Thoracic aorta (tissue), 2 donors: ENCODE data around the gene CHRNB4. TPM values are rescaled to one million over a fixed set of nuclear protein-coding genes. Genes with fewer than 3 reads are reported as not detected.

Source experiments
- ATAC-seq: fragments of 150-250 bp; one replicate; pipeline ENCODE4 v1.8.0; 2017; ENCODE audit warnings: low read depth; ENCODE audit not compliant: insufficient number of reproducible peaks, low FRiP score
- DNase-seq: peaks from one replicate; pipeline ENCODE4 v3.0.0-alpha.2; 2020; ENCODE audit warnings: low spot score
- H3K27ac ChIP-seq, 2 donors: fragments of 200-600 bp; sonication (generic); 1 replicate in 1 of 2; 2 replicates in 1 of 2; pipeline ENCODE4 v1.5.1; 2016; ENCODE audit warnings: mild to moderate bottlenecking in 2 of 2, moderate library complexity in 2 of 2
- H3K27me3 ChIP-seq: fragments of 200-600 bp; sonication (generic); replicated peaks from 2 replicates; pipeline ENCODE4 v1.6.0; 2016; ENCODE audit warnings: mild to moderate bottlenecking; ENCODE audit not compliant: insufficient read depth
- H3K36me3 ChIP-seq: fragments of 200-600 bp; sonication (generic); one replicate; pipeline ENCODE4 v1.5.1; 2016
- H3K4me1 ChIP-seq, 2 donors: fragments of 200-600 bp; sonication (generic); 1 replicate in 1 of 2; 2 replicates in 1 of 2; pipeline versions ENCODE4 v1.5.1 to v1.6.0; 2016; ENCODE audit warnings: low read depth in 2 of 2, mild to moderate bottlenecking in 1 of 2; ENCODE audit not compliant: control insufficient read depth in 1 of 2
- H3K4me3 ChIP-seq: fragments of 200-600 bp; sonication (generic); 2 replicates; pipeline ENCODE4 v1.5.1; 2016; ENCODE audit warnings: mild to moderate bottlenecking
- H3K9me3 ChIP-seq: fragments of 200-600 bp; sonication (generic); 2 replicates; pipeline ENCODE4 v1.5.1; 2016
- total RNA-seq, 2 donors: library from RNA; depleted of rRNA; stranded (reverse); fragments of >200 nt; gene quantifications; one replicate each; pipeline versions ENCODE4 v1.1.0 to v1.2.3, GENCODE V29; 2016
- TF ChIP-seq, protein P1 (sequence below): fragments of 200-600 bp; sonication (generic); IDR thresholded peaks from one replicate; pipeline ENCODE4 v1.5.1; 2019; ENCODE audit warnings: antibody characterized with exemption

The CHRNB4 gene
- total RNA-seq, 2 donors from 2014 or later: not detected

DNA sequence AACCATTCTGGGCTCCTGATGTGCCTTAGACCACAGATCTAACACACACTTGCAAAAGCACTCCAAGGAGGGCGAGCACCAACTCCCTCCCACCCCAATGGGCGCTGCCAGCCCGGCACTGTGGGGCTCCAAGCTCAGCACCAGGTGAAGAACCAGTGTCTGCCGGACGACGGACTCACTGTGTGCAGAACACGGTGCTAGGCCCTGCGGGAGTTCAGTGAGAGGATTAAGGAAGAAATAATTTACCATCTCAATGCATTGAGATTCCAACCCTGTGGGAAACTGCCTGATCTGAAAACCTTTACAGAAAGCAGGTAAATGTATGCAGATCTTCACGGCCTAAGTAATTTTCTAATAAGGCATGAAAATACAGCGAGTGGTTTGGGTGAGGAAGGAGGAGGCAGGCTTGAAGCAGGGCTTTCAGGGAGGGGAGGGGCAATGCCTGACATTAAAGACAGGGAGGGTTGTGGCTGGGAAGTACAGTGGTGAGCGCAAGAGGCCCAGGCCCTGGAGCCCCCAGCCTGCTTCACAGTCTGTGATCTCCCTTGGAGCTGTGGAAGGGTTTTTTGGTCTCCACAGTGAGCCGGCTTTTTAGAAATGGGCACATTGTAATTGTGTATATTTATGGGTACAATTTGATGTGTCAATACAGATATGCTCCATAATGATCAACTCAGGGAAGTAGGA, 35.6 kb upstream of the CHRNB4 start:
- DNase-seq (no peak), ATAC-seq (no peak)
- Histone ChIP-seq H3K4me1 (no peaks in the 10 kb centered on the region), H3K4me3 (no peak overlapping the region), H3K36me3 (no peaks in the 10 kb centered on the region), H3K27me3 (no peaks in the 10 kb centered on the region), H3K27ac (no peak overlapping the region), H3K9me3 (no peaks in the 10 kb centered on the region)
- TF ChIP-seq, protein P1, sequence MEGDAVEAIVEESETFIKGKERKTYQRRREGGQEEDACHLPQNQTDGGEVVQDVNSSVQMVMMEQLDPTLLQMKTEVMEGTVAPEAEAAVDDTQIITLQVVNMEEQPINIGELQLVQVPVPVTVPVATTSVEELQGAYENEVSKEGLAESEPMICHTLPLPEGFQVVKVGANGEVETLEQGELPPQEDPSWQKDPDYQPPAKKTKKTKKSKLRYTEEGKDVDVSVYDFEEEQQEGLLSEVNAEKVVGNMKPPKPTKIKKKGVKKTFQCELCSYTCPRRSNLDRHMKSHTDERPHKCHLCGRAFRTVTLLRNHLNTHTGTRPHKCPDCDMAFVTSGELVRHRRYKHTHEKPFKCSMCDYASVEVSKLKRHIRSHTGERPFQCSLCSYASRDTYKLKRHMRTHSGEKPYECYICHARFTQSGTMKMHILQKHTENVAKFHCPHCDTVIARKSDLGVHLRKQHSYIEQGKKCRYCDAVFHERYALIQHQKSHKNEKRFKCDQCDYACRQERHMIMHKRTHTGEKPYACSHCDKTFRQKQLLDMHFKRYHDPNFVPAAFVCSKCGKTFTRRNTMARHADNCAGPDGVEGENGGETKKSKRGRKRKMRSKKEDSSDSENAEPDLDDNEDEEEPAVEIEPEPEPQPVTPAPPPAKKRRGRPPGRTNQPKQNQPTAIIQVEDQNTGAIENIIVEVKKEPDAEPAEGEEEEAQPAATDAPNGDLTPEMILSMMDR: no peak

DNA sequence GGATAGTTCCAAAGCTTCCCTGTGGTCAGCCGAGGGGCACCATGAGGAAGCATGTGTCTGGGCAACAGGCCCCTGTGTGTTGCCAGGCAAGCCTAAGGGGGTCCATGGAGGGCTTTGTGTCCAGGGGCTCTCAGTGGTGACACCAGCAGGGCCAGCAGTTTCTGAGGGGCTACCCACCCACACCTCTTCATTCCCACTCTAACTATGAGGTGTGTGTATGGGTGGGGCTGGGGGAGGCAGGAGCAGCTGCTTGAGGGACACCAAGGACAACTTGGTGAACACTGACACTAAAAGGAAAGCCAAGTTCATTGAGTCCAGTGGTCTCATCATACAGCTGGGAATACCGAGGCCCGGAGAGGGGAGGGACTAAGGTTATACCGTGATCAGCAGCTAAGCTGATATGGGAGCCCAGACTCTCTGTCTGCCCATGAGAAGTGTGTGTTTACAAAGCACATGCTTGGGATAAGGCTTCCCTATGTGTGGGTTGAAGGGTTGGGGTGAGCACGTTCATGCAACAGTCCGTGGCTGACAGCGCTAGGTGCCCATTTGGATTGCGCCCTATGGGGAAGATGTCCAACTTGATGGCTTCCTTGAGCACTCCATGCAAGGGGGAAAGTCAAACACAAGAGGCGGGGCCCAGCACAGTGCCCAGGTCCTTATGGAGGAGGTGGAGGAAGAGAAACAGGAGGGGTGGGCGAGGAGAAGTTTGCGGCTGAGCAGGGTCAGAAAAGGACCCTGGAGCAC, 34.8 kb upstream of the CHRNB4 start:
- no peaks in the 10 kb centered on the region for H3K36me3 ChIP-seq
- TF ChIP-seq, protein P1: no peak

DNA sequence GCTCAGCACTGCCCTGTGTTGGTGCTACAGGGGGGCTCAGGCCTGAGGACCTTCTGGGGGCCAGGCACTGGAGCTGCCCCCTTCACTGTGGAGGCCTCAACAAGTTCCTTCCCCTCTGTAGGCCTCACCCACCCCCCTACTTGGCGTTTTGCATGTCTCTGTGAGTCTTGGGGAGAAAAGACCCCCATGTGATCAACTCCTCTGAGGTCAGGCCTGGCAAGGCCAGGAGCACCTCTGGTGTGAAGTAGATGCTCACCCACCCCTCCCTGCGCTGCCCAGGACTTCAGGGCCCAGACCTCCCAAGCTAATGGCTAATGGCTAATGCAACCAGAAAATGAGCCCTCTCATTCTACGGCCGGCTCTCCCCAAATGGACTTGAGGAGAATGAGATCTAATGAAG, 34.2 kb upstream of the CHRNB4 start:
- no peaks in the 10 kb centered on the region for H3K36me3 ChIP-seq
- ATAC-seq: no peak
- no peak overlapping the region for H3K4me3 ChIP-seq
- H3K27ac ChIP-seq: no peak overlapping the region
- no peak for DNase-seq
- no peaks in the 10 kb centered on the region for H3K9me3 ChIP-seq
- no peaks in the 10 kb centered on the region for H3K27me3 ChIP-seq
- TF ChIP-seq, protein P1: no peak
- H3K4me1 ChIP-seq: no peaks in the 10 kb centered on the region

More for the DNA sequence above, 34.8 kb upstream of the CHRNB4 start:
- H3K4me3 ChIP-seq: no peak overlapping the region
- no peaks in the 10 kb centered on the region for H3K4me1 ChIP-seq
- ATAC-seq (no peak), DNase-seq (no peak)
- no peaks in the 10 kb centered on the region for H3K27me3 ChIP-seq
- H3K27ac ChIP-seq: no peak overlapping the region
- no peaks in the 10 kb centered on the region for H3K9me3 ChIP-seq

DNA sequence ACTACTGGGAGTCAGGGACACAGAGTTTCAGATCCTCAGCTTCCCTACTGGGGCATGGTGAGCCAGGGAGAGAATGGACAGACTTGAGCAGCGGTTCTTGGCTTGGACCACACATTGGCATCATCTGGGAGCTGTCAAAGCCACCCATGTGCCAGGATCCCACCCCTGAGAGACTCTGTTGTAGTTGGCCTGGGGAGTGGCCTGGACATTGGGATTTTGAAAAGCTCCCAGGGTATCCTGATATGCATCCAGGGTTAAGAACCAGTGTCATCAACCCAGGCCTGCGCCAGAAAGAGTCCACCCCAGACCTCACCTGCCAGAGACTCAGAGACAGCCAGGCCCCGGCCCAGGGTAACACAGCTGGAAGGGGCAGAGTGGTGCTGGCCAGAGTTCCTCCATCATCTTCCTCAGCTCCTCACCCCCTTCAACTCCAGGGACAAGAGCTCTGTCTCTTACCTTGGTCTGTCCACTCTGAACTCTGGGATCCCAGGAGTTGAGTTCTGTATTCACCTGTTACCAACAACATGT, 33.0 kb upstream of the CHRNB4 start:
- H3K27ac ChIP-seq: no peak overlapping the region
- H3K27me3 ChIP-seq: no peaks in the 10 kb centered on the region
- no peak overlapping the region for H3K4me3 ChIP-seq
- H3K9me3 ChIP-seq: no peaks in the 10 kb centered on the region
- TF ChIP-seq, protein P1: no peak
- H3K4me1 ChIP-seq: no peaks in the 10 kb centered on the region
- DNase-seq (no peak), ATAC-seq (no peak)
- no peaks in the 10 kb centered on the region for H3K36me3 ChIP-seq

DNA sequence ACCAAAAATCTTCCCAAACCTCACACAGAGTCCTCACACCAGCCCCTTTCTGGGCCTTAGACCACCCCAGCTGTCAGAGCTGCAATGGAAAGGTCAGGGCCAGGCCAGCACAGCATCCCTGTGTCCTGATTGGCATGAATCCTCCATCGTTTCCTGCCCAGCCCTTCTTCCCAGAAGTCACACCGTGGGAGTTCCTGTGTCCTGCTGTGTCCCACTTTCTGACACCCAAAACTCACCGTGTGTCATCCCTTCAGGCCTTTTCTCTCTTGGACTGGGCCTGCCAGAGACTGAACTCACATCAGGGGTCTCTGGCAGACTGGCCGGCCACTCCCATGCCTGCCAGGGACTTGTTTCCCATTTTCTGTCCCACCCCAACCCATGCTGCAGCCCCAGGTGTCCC, 32.5 kb upstream of the CHRNB4 start:
- no peak for ATAC-seq
- no peaks in the 10 kb centered on the region for H3K36me3 ChIP-seq
- H3K4me1 ChIP-seq: no peaks in the 10 kb centered on the region
- no peak overlapping the region for H3K4me3 ChIP-seq
- H3K9me3 ChIP-seq: no peaks in the 10 kb centered on the region
- no peak overlapping the region for H3K27ac ChIP-seq
- H3K27me3 ChIP-seq: no peaks in the 10 kb centered on the region
- TF ChIP-seq, protein P1: no peak
- DNase-seq: no peak
